Bronchial epithelial cell (primary cell): ENCODE measurements around the gene NUAK2. TPM values are rescaled to one million over a fixed set of nuclear protein-coding genes. Genes with fewer than 3 reads are reported as not detected.

Experiments
- DNase-seq: peaks from one replicate; pipeline ENCODE4 v3.0.0-alpha.2; 2010; ENCODE audit warnings: low read depth
- FAIRE-seq: peaks from 2 replicates; lab custom pipeline; 2011; peaks lifted over from hg19 to GRCh38; lab: Jason Lieb, UNC
- H3K27me3 ChIP-seq: 2 replicates; pipeline ENCODE4 v1.5.1; 2011; ENCODE audit warnings: low read length; ENCODE audit not compliant: control insufficient read depth, insufficient read depth
- H3K36me3 ChIP-seq: 2 replicates; pipeline ENCODE4 v1.5.1; 2011; ENCODE audit warnings: low read length; ENCODE audit not compliant: control insufficient read depth, insufficient read depth
- H3K4me3 ChIP-seq: 2 replicates; pipeline ENCODE4 v1.5.1; 2011; ENCODE audit warnings: mild to moderate bottlenecking, low read depth, low read length, control low read depth
- CTCF ChIP-seq: IDR thresholded peaks from 2 replicates; pipeline ENCODE4 v1.5.1; 2011; ENCODE audit warnings: mild to moderate bottlenecking, moderate library complexity, low read length, control low read depth, inconsistent platforms; ENCODE audit not compliant: insufficient read depth, severe bottlenecking
- total RNA-seq: library from RNA; depleted of rRNA; stranded (reverse); fragments of >200 nt; gene quantifications from 2 replicates; pipeline ENCODE4 v1.2.1, GENCODE V29; 2014

Gene NUAK2
- total RNA-seq, 1 donor from 2014 or later = 3.9 TPM

- H3K36me3 ChIP-seq = no peaks in the 10 kb centered on the region
- H3K27me3 ChIP-seq = peaks cover 9% of the 10 kb centered on the region
- no peak for TF ChIP-seq CTCF
- FAIRE-seq (no peak), DNase-seq (no peak)
- peak overlapping the region; percentile 11 for H3K4me3 ChIP-seq
Observed at GRCh38 chr1:205344066-205344928, 22.8 kb upstream of the NUAK2 start.

- Histone ChIP-seq H3K36me3 (no peaks in the 10 kb centered on the region), H3K27me3 (peaks cover 9% of the 10 kb centered on the region), H3K4me3 (peak overlapping the region; percentile 11)
- FAIRE-seq (no peak), DNase-seq (no peak)
- peak; percentile 17 for TF ChIP-seq CTCF
Observed at GRCh38 chr1:205343431-205344065, 22.0 kb upstream of the NUAK2 start.

GRCh38 chr1:205342986-205343385 is 21.4 kb upstream of the NUAK2 start:
- no peak for FAIRE-seq
- Histone ChIP-seq H3K27me3 (peaks cover 9% of the 10 kb centered on the region), H3K36me3 (no peaks in the 10 kb centered on the region), H3K4me3 (no peak overlapping the region)
- no peak for TF ChIP-seq CTCF
- no peak for DNase-seq

GRCh38 chr1:205340676-205341075 is 19.1 kb upstream of the NUAK2 start:
- TF ChIP-seq CTCF = no peak
- H3K27me3 ChIP-seq = peaks cover 19% of the 10 kb centered on the region
- DNase-seq (no peak), FAIRE-seq (peak; percentile 50)
- H3K4me3 ChIP-seq = no peak overlapping the region
- H3K36me3 ChIP-seq = no peaks in the 10 kb centered on the region

- no peak for TF ChIP-seq CTCF
- Histone ChIP-seq H3K27me3 (peaks cover 16% of the 10 kb centered on the region), H3K4me3 (no peak overlapping the region), H3K36me3 (no peaks in the 10 kb centered on the region)
- no peak for FAIRE-seq
- DNase-seq = no peak
Observed at GRCh38 chr1:205339717-205340116, 18.2 kb upstream of the NUAK2 start.
